Esophagus muscularis mucosa (tissue), 4 donors: Measurements from ENCODE around the gene DGUOK. TPM values are rescaled to one million over a fixed set of nuclear protein-coding genes. Genes with fewer than 3 reads are reported as not detected.

Source experiments
- DNase-seq: peaks from one replicate; pipeline ENCODE4 v3.0.0-alpha.2; 2017; ENCODE audit errors: extremely low spot score
- H3K27ac ChIP-seq, 4 donors: fragments of 200-600 bp; sonication (generic); replicated peaks in 1 of 4; 1 replicate in 3 of 4; 2 replicates in 1 of 4; pipeline ENCODE4 v1.5.1; 2016 to 2019; ENCODE audit warnings: mild to moderate bottlenecking in 1 of 4
- H3K27me3 ChIP-seq, 4 donors: fragments of 200-600 bp; sonication (generic); one replicate each; pipeline versions ENCODE4 v1.5.1 to v1.6.0; 2016 to 2019
- H3K36me3 ChIP-seq, 4 donors: fragments of 200-600 bp; sonication (generic); one replicate each; pipeline ENCODE4 v1.5.1; 2016 to 2019
- H3K4me1 ChIP-seq, 4 donors: fragments of 200-600 bp; sonication (generic); one replicate each; pipeline ENCODE4 v1.5.1; 2016 to 2019
- H3K4me3 ChIP-seq, 4 donors: fragments of 200-600 bp; sonication (generic); 1 replicate in 2 of 4; 2 replicates in 2 of 4; pipeline ENCODE4 v1.5.1; 2016 to 2019; ENCODE audit warnings: mild to moderate bottlenecking in 4 of 4, moderate library complexity in 1 of 4
- H3K9me3 ChIP-seq, 4 donors: fragments of 200-600 bp; sonication (generic); 1 replicate in 3 of 4; 2 replicates in 1 of 4; pipeline ENCODE4 v1.5.1; 2016 to 2019
- CTCF ChIP-seq, 3 experiments: fragments of 200-600 bp in 2 of 3; fragments of 450-650 bp in 1 of 3; sonication (generic) in 2 of 3; IDR thresholded peaks; one replicate each; pipeline ENCODE4 v1.5.1; 2017 to 2019; ENCODE audit warnings: antibody characterized with exemption in 3 of 3, mild to moderate bottlenecking in 2 of 3, moderate library complexity in 1 of 3
- EP300 ChIP-seq: sonication (generic); formaldehyde crosslinking; IDR thresholded peaks from one replicate; pipeline ENCODE4 v1.6.1; 2017; ENCODE audit warnings: antibody characterized with exemption
- POLR2A ChIP-seq: fragments of 450-650 bp; IDR thresholded peaks from one replicate; pipeline ENCODE4 v1.6.1; 2017; ENCODE audit warnings: antibody characterized with exemption, moderate library complexity, mild to moderate bottlenecking, low read depth
- POLR2AphosphoS5 ChIP-seq, 2 donors: sonication (generic); formaldehyde crosslinking; IDR thresholded peaks; one replicate each; pipeline ENCODE4 v1.6.1; 2017; ENCODE audit warnings: antibody characterized with exemption in 2 of 2
- WGBS: methylation state at CpG from one replicate; pipeline ENCODE4 v1.1.5; 2018; 5-methylcytosine and 5-hydroxymethylcytosine counted together
- intact Hi-C: fragments of 100-400 bp; cut with DNase I; formaldehyde crosslinking; loops from one replicate; pipeline ENCODE4 v1.15.1; 2023
- small RNA-seq, 3 donors: library from RNA; depleted of rRNA; stranded (forward); fragments of <200 nt; gene quantifications; one replicate each; pipeline ENCODE3, GENCODE V24; 2016
- total RNA-seq, 4 donors: library from RNA; depleted of rRNA; stranded (reverse); fragments of >200 nt; gene quantifications; one replicate each; pipeline versions ENCODE4 v1.1.0 to v1.2.1, GENCODE V29; 2016

The DGUOK gene
- total RNA-seq, 4 donors from 2014 or later = 31.6 to 50.7 (median 36.6) TPM

- H3K9me3 ChIP-seq = no peaks in the 10 kb centered on the region
- peaks cover 44 to 64% (median 54%) of the 10 kb centered on the region in 4 donors for H3K4me1 ChIP-seq
- intact Hi-C loops = no loop called here
- peaks cover 0 to 4% (median 0%) of the 10 kb centered on the region in 4 donors for H3K36me3 ChIP-seq
- TF ChIP-seq CTCF (IDR thresholded peaks at IDR 0.05) (no peak), EP300 (no peak), POLR2A (no peak), POLR2AphosphoS5 (IDR thresholded peaks at IDR 0.05) (no peak)
- no peaks in the 10 kb centered on the region for H3K27me3 ChIP-seq
- H3K27ac ChIP-seq = no peak overlapping the region
- no peak for DNase-seq
- WGBS = 93% methylated on average over 5 of the region's 5 CpGs
- H3K4me3 ChIP-seq = no peak overlapping the region
Observed at GRCh38 chr2:74007711-74008110, 81.0 kb downstream of the DGUOK start.

Small RNAs within 50 kb of the gene (small RNA-seq; reads per million reads assigned to genes)
- gene AC110801.1 = 0 reads per million in 3 donors
- 0 reads per million in 3 donors for gene RNA5SP97

Other genes starting within 250 kb of the DGUOK start
- gene TPRKB, start 189.5 kb upstream of the DGUOK start, total RNA-seq = 10 to 100 TPM; 13.6 to 30.3 (median 23.4) TPM
- 10 to 100 TPM; 15.2 to 22.4 (median 18.7) TPM for gene DUSP11, start 146.8 kb upstream of the DGUOK start, total RNA-seq
- not detected for gene C2orf78, start 142.7 kb upstream of the DGUOK start, total RNA-seq
- 10 to 100 TPM; 32.3 to 73.8 (median 34.1) TPM for gene STAMBP, start 97.9 kb upstream of the DGUOK start, total RNA-seq
- gene ACTG2, start 33.9 kb upstream of the DGUOK start, total RNA-seq = 1,000 to 10,000 TPM; 4,013 to 8,538 (median 5,633) TPM
- 1 to 10 TPM; 5.4 to 6.7 (median 6.1) TPM for gene TET3, start 58.0 kb downstream of the DGUOK start, total RNA-seq
- 10 to 100 TPM; 29.4 to 46.9 (median 42.8) TPM for gene BOLA3, start 221.0 kb downstream of the DGUOK start, total RNA-seq